K562 (cell line): ENCODE results near the gene NDUFC2. TPM values are rescaled to one million over a fixed set of nuclear protein-coding genes. Genes with fewer than 3 reads are reported as not detected.
"Not testable (repeated sequence)": the region's sequence is repeated elsewhere in the genome, so short reads cannot be mapped to it uniquely, and the experiment has no call there.

ENCODE experiments used
- ATAC-seq: fragments of 200-7000 bp; cut with Tn5 transposase; 3 replicates; pipeline ENCODE4 v1.9.1; 2020; ENCODE audit warnings: moderate library complexity
- BruUV-seq: library from RNA; stranded (reverse); fragments of 400-500 nt; replicated peaks from 2 replicates; lab custom pipeline; 2021; lab: Mats Ljungman, UMichigan
- CTCF ChIA-PET: fragments of 300-600 bp; formaldehyde crosslinking; extraction: SDS; loops from one replicate; lab custom pipeline; 2021; ENCODE audit warnings: low intra/inter-chr PET ratio; lab: Yijun Ruan, JAX
- POLR2A ChIA-PET: fragments of 300-600, 350-650 bp; sonication (Branson Sonifier 250); formaldehyde crosslinking; extraction: SDS; loops from one replicate; lab custom pipeline; 2021; ENCODE audit warnings: antibody characterized with exemption, inconsistent platforms; lab: Yijun Ruan, JAX
- DNase-seq, 4 experiments: peaks; one replicate each; pipeline versions ENCODE4 v3.0.0 to v3.0.0-alpha.2; 2011 to 2018; ENCODE audit warnings: low spot score in 3 of 4, mixed read lengths in 3 of 4; ENCODE audit errors: extremely low read depth in 1 of 4
- FAIRE-seq: peaks from 2 replicates; lab custom pipeline; 2011; peaks lifted over from hg19 to GRCh38; lab: Jason Lieb, UNC
- H2AFZ ChIP-seq: 2 replicates; pipeline ENCODE4 v1.6.0; 2011; ENCODE audit warnings: low read depth, low read length, control low read depth, inconsistent platforms
- H3K27ac ChIP-seq: fragments of 200-600 bp; 3 replicates; pipeline ENCODE4 v1.8.0; 2011; ENCODE audit warnings: low read depth, mild to moderate bottlenecking, control low read depth, inconsistent platforms, low read length, moderate library complexity, mixed read lengths; ENCODE audit errors: extremely low read depth
- H3K27me3 ChIP-seq, 2 experiments: fragments of 300-600 bp in 1 of 2; 2 replicates in 1 of 2; 3 replicates in 1 of 2; pipeline versions ENCODE4 v1.6.0 to v1.8.0; 2011; ENCODE audit warnings: inconsistent platforms in 2 of 2, low read length in 2 of 2, mild to moderate bottlenecking in 1 of 2, mixed read lengths in 1 of 2, moderate library complexity in 1 of 2; ENCODE audit not compliant: control insufficient read depth in 2 of 2, insufficient read depth in 2 of 2
- H3K36me3 ChIP-seq: fragments of 300-600 bp; 3 replicates; pipeline ENCODE4 v1.8.0; 2011; ENCODE audit warnings: mild to moderate bottlenecking, low read length, inconsistent platforms; ENCODE audit not compliant: control insufficient read depth, insufficient read depth
- H3K4me1 ChIP-seq, 2 experiments: fragments of 200-600 bp in 1 of 2; replicated peaks in 1 of 2; 2 replicates in 1 of 2; 3 replicates in 1 of 2; pipeline versions ENCODE4 v1.5.1 to v1.8.0; 2011; ENCODE audit warnings: inconsistent platforms in 2 of 2, low read length in 2 of 2, mild to moderate bottlenecking in 1 of 2, mixed read lengths in 1 of 2, moderate library complexity in 1 of 2; ENCODE audit not compliant: control insufficient read depth in 2 of 2, insufficient read depth in 2 of 2
- H3K4me2 ChIP-seq: 2 replicates; pipeline ENCODE4 v1.6.1; 2011; ENCODE audit warnings: low read length, control low read depth, inconsistent platforms, mixed read lengths; ENCODE audit not compliant: insufficient read depth
- H3K4me3 ChIP-seq: fragments of 200-600 bp; sonication (generic), shearing (Covaris generic); 2 replicates; pipeline ENCODE4 v1.5.1; 2016; ENCODE audit warnings: control low read depth, inconsistent platforms
- H3K79me2 ChIP-seq: fragments of 200-600 bp; 3 replicates; pipeline ENCODE4 v1.8.0; 2011; ENCODE audit warnings: low read length, inconsistent platforms; ENCODE audit not compliant: control insufficient read depth, insufficient read depth
- H3K9ac ChIP-seq, 2 experiments: 2 replicates each; pipeline versions ENCODE4 v1.6.0 to v1.6.1; 2011; ENCODE audit warnings: low read depth in 2 of 2, low read length in 2 of 2, control low read depth in 1 of 2, inconsistent platforms in 1 of 2, mild to moderate bottlenecking in 1 of 2, mixed read lengths in 1 of 2; ENCODE audit not compliant: insufficient read depth in 1 of 2
- H3K9me1 ChIP-seq: one replicate; pipeline ENCODE4 v1.6.0; 2011; ENCODE audit warnings: inconsistent platforms, mild to moderate bottlenecking, low read length, moderate library complexity; ENCODE audit not compliant: control insufficient read depth, insufficient read depth
- H3K9me3 ChIP-seq: replicated peaks from 2 replicates; pipeline ENCODE4 v1.5.1; 2011; ENCODE audit warnings: low read depth, low read length, inconsistent platforms; ENCODE audit not compliant: control insufficient read depth, insufficient read depth
- H4K20me1 ChIP-seq: replicated peaks from 2 replicates; pipeline ENCODE4 v1.6.1; 2011; ENCODE audit warnings: low read length, inconsistent platforms, mixed read lengths; ENCODE audit not compliant: control insufficient read depth, insufficient read depth
- CBX3 ChIP-seq, 2 experiments: IDR thresholded peaks; 1 replicate in 1 of 2; 2 replicates in 1 of 2; pipeline ENCODE4 v1.6.1; 2012; ENCODE audit warnings: inconsistent platforms in 2 of 2, low read length in 2 of 2, borderline replicate concordance in 1 of 2, control low read depth in 1 of 2
- CREM ChIP-seq: IDR thresholded peaks from 2 replicates; pipeline ENCODE4 v1.6.1; 2014; ENCODE audit warnings: antibody characterized with exemption, low read depth
- KLF10 ChIP-seq: fragments of 250-450 bp; sonication (Bioruptor Pico); IDR thresholded peaks from 2 replicates; pipeline ENCODE4 v1.6.1; 2021; ENCODE audit warnings: matching md5 sums
- NFIC ChIP-seq: fragments of 450-650 bp; IDR thresholded peaks from 2 replicates; pipeline ENCODE4 v1.6.1; 2017; ENCODE audit warnings: mild to moderate bottlenecking, inconsistent platforms
- NFIX ChIP-seq: fragments of 250-450 bp; sonication (Bioruptor Pico); IDR thresholded peaks from 2 replicates; pipeline ENCODE4 v1.4.0; 2020; ENCODE audit warnings: low read depth, mild to moderate bottlenecking, moderate library complexity
- SETDB1 ChIP-seq: IDR thresholded peaks from one replicate; pipeline ENCODE4 v1.6.1; 2012; ENCODE audit warnings: low read length, control low read depth, inconsistent platforms
- ZBTB1 ChIP-seq: sonication (generic); formaldehyde crosslinking; IDR thresholded peaks from 2 replicates; pipeline ENCODE4 v1.8.1; 2023; ENCODE audit warnings: missing genetic modification reagents, low read depth, mild to moderate bottlenecking, borderline replicate concordance
- ZNF589 ChIP-seq: fragments of 200-800 bp; sonication (Bioruptor generic); IDR thresholded peaks from 2 replicates; pipeline ENCODE4 v1.6.1; 2016; ENCODE audit warnings: low read depth, missing genetic modification characterization, missing compliant biosample characterization
- WGBS: fragments of 100-300 bp; shearing (Covaris generic); methylation state at CpG from one replicate; pipeline ENCODE4 v1.1.6; 2016; ENCODE audit warnings: low coverage, mixed read lengths; ENCODE audit not compliant: insufficient coverage; ENCODE audit errors: missing lambda C conversion rate; 5-methylcytosine and 5-hydroxymethylcytosine counted together
- in situ Hi-C: fragments of 300-500 bp; cut with MboI; formaldehyde crosslinking; loops from 4 replicates; pipeline ENCODE4 v1.15.0; 2018; ENCODE audit warnings: inconsistent platforms, mixed read lengths
- intact Hi-C: fragments of 100-400 bp; cut with micrococcal nuclease; formaldehyde crosslinking; loops from 2 replicates; pipeline ENCODE4 v1.14.2; 2022
- polyA plus RNA-seq, 8 experiments: library from polyadenylated mRNA; depleted of rRNA in 4 of 8; stranded (reverse) in 5 of 8; unstranded in 3 of 8; fragments of >200 nt; fragmentation: Nextera tagmentation in 2 of 8; fragmentation: Illumina TruSeq in 1 of 8; extraction: Ambion mirVana in 2 of 8; extraction: Trizol in 1 of 8; gene quantifications; 2 replicates each; pipeline versions ENCODE4 v1.2.1 to v1.2.3, GENCODE V29; 2011 to 2014; ENCODE audit warnings: inconsistent platforms in 1 of 8, missing spikeins in 1 of 8
- total RNA-seq, 7 experiments: library from RNA; depleted of rRNA in 6 of 7; stranded (reverse); fragments of >200 nt in 6 of 7; fragmentation: Illumina TruSeq in 2 of 7; extraction: Trizol in 2 of 7; gene quantifications; 2 replicates each; pipeline versions ENCODE4 v1.2.1 to v1.2.3, GENCODE V29; 2011 to 2021; ENCODE audit warnings: low replicate concordance in 1 of 7
- TF ChIP-seq, protein P1 (sequence below), 3 experiments: IDR thresholded peaks in 2 of 3; conservative IDR thresholded peaks in 1 of 3; 2 replicates each; pipeline ENCODE4 v1.5.1; 2011 to 2012; ENCODE audit warnings: low read length in 3 of 3, mild to moderate bottlenecking in 3 of 3, control low read depth in 2 of 3, improper control_type of control experiment in 1 of 3, inconsistent platforms in 1 of 3, low read depth in 1 of 3, mixed read lengths in 1 of 3, moderate library complexity in 1 of 3; ENCODE audit not compliant: insufficient read depth in 2 of 3
- TF ChIP-seq, protein P2 (sequence below): fragments of 250-450 bp; sonication (Bioruptor Pico); IDR thresholded peaks from 2 replicates; pipeline ENCODE4 v1.8.0; 2022; ENCODE audit warnings: inconsistent platforms, mild to moderate bottlenecking, moderate library complexity, borderline replicate concordance
- TF ChIP-seq, protein P3 (sequence below): IDR thresholded peaks from 2 replicates; pipeline ENCODE4 v1.6.1; 2012; ENCODE audit warnings: low read depth, low read length, improper control_type of control experiment, borderline replicate concordance

The NDUFC2 gene
- total and polyA plus RNA-seq, 9 of the 15 experiments (the other 6 are each of a cell fraction or from before 2014, with no cell fraction given), result 168 to 1,119 (median 442) TPM

DNA sequence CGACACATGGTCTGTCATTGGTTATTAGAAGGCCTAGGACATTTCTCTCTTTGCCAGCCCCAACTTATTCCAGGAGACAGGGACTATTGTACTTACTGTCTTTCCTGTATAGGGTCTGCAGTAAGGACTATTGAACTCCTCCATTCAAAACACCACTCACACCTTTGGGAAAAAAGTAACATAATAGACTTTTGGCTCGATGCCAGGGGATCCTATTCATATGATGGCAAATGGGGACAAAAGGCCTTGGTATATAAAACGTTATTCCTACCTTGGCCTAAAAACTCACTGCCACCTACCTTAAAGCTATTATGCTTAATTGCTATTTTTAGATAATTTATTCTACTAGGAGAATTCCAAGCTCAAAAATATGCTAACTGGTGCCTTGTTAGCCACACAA, 6.3 kb upstream of the NDUFC2 start:
- Histone ChIP-seq H3K9ac (no peak overlapping the region), H3K36me3 (peaks cover 3% of the 10 kb centered on the region; the same call in 1 of the 3 replicates), H3K79me2 (peaks cover 5% of the 10 kb centered on the region; the same call in 1 of the 3 replicates), H3K27ac (no peak overlapping the region), H3K27me3 (no peaks in the 10 kb centered on the region), H4K20me1 (no peaks in the 10 kb centered on the region), H3K4me3 (no peak overlapping the region), H3K9me1 (no peaks in the 10 kb centered on the region), H2AFZ (no peak overlapping the region), H3K4me2 (no peak overlapping the region), H3K9me3 (no peaks in the 10 kb centered on the region), H3K4me1 (peaks cover 0 to 2% of the 10 kb centered on the region in 2 experiments; a peak in 3 of 5 replicates)
- WGBS, result 58% methylated on average over 3 of the region's 3 CpGs
- CTCF ChIA-PET, result no interaction called here
- DNase-seq (no peak), ATAC-seq (no peak), FAIRE-seq (no peak)
- no TSS peak for BruUV-seq
- TF ChIP-seq NFIC (peak; percentile 97), ZBTB1 (CRISPR knock-in tag) (no peak), CREM (no peak), SETDB1 (no peak), NFIX (CRISPR knock-in tag) (peak; percentile 90), CBX3 (IDR thresholded peaks at IDR 0.05; ENCODE audit: borderline replicate concordance in 1 of 2, low read length in 2 of 2) (no peak), KLF10 (no peak), ZNF589 (CRISPR knock-in tag) (no peak)
- TF ChIP-seq, protein P1, sequence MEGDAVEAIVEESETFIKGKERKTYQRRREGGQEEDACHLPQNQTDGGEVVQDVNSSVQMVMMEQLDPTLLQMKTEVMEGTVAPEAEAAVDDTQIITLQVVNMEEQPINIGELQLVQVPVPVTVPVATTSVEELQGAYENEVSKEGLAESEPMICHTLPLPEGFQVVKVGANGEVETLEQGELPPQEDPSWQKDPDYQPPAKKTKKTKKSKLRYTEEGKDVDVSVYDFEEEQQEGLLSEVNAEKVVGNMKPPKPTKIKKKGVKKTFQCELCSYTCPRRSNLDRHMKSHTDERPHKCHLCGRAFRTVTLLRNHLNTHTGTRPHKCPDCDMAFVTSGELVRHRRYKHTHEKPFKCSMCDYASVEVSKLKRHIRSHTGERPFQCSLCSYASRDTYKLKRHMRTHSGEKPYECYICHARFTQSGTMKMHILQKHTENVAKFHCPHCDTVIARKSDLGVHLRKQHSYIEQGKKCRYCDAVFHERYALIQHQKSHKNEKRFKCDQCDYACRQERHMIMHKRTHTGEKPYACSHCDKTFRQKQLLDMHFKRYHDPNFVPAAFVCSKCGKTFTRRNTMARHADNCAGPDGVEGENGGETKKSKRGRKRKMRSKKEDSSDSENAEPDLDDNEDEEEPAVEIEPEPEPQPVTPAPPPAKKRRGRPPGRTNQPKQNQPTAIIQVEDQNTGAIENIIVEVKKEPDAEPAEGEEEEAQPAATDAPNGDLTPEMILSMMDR (IDR thresholded peaks at IDR 0.05 in 2 of 3, conservative IDR thresholded peaks at IDR 0.05 in 1 of 3; ENCODE audit: insufficient read depth in 2 of 3, low read depth in 1 of 3, low read length in 3 of 3), result no peak
- TF ChIP-seq, protein P2, sequence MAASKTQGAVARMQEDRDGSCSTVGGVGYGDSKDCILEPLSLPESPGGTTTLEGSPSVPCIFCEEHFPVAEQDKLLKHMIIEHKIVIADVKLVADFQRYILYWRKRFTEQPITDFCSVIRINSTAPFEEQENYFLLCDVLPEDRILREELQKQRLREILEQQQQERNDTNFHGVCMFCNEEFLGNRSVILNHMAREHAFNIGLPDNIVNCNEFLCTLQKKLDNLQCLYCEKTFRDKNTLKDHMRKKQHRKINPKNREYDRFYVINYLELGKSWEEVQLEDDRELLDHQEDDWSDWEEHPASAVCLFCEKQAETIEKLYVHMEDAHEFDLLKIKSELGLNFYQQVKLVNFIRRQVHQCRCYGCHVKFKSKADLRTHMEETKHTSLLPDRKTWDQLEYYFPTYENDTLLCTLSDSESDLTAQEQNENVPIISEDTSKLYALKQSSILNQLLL (CRISPR knock-in tag), result no peak
- TF ChIP-seq, protein P3, sequence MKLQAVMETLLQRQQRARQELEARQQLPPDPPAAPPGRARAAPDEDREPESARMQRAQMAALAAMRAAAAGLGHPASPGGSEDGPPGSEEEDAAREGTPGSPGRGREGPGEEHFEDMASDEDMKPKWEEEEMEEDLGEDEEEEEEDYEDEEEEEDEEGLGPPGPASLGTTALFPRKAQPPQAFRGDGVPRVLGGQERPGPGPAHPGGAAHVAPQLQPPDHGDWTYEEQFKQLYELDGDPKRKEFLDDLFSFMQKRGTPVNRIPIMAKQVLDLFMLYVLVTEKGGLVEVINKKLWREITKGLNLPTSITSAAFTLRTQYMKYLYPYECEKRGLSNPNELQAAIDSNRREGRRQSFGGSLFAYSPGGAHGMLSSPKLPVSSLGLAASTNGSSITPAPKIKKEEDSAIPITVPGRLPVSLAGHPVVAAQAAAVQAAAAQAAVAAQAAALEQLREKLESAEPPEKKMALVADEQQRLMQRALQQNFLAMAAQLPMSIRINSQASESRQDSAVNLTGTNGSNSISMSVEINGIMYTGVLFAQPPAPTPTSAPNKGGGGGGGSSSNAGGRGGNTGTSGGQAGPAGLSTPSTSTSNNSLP, result no peak
- POLR2A ChIA-PET, result interaction anchor here (2.0 kb wide), 1 partner anchor 8 kb away, joined by 8 read pairs; no protein-coding TSS in a partner anchor
- in situ Hi-C loops, result no loop called here
- intact Hi-C loops, result loop anchor here (10.0 kb wide), 1 partner anchor 209 kb away; no protein-coding TSS in a partner anchor

DNA sequence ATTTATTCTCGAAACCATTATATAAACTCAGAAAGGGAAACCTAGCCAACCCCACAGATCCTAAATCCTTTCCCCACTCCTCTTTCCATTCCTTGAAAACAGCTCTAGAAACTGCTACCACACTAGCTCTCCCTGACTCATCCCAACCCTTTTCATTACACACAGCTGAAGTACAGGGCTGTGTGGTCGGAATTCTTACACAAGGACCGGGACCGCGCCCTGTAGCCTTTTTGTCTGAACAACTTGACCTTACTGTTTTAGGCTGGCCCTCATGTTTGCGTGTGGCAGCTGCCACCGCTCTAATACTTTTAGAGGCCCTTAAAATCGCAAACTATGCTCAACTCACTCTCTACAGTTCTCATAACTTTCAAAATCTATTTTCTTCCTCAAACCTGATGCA, 4.8 kb upstream of the NDUFC2 start:
- Histone ChIP-seq H3K4me1 (peaks cover 6 to 11% of the 10 kb centered on the region in 2 experiments; a peak in 4 of 5 replicates), H3K79me2 (peaks cover 14% of the 10 kb centered on the region)
- H3K9ac ChIP-seq, H3K9me3 ChIP-seq, BruUV-seq, H3K27ac ChIP-seq, FAIRE-seq, H2AFZ ChIP-seq, DNase-seq, H4K20me1 ChIP-seq, H3K4me3 ChIP-seq, ATAC-seq, in situ Hi-C loops, H3K36me3 ChIP-seq, CTCF ChIA-PET, POLR2A ChIA-PET, H3K4me2 ChIP-seq, H3K9me1 ChIP-seq, H3K27me3 ChIP-seq: not testable (repeated sequence)
- 72% methylated on average over 8 of the region's 8 CpGs for WGBS
- intact Hi-C loops, result loop anchor here (10.0 kb wide), 1 partner anchor 210 kb away; no protein-coding TSS in a partner anchor
